ENCODE measurements around the gene MYOT. TPM values are rescaled to one million over a fixed set of nuclear protein-coding genes. Genes with fewer than 3 reads are reported as not detected.
"Not testable (repeated sequence)": the region's sequence is repeated elsewhere in the genome, so short reads cannot be mapped to it uniquely, and the experiment has no call there.

MYOT gene
- total RNA-seq, 2 experiments from 2014 or later: not detected

- no peaks in the 10 kb centered on the region for H3K4me1 Mint-ChIP-seq
- H3K27ac Mint-ChIP-seq: no peak overlapping the region
Observed at GRCh38 chr5:137837491-137838394, 29.9 kb upstream of the MYOT start.

GRCh38 chr5:137838976-137839375, 28.7 kb upstream of the MYOT start:
- no peaks in the 10 kb centered on the region for H3K36me3 Mint-ChIP-seq
- no peaks in the 10 kb centered on the region for H3K9me3 Mint-ChIP-seq
- DNase-seq: no peak
- no peak overlapping the region for H3K4me3 Mint-ChIP-seq
- no peaks in the 10 kb centered on the region for H3K27me3 Mint-ChIP-seq
- no peaks in the 10 kb centered on the region for H3K4me1 Mint-ChIP-seq
- no peak overlapping the region for H3K27ac Mint-ChIP-seq

More at GRCh38 chr5:137837491-137838394, 29.9 kb upstream of the MYOT start:
- no peaks in the 10 kb centered on the region for H3K9me3 Mint-ChIP-seq
- DNase-seq: no peak
- H3K27me3 Mint-ChIP-seq: no peaks in the 10 kb centered on the region
- no peaks in the 10 kb centered on the region for H3K36me3 Mint-ChIP-seq
- H3K4me3 Mint-ChIP-seq: no peak overlapping the region

GRCh38 chr5:137842296-137842695, 25.4 kb upstream of the MYOT start:
- H3K9me3 Mint-ChIP-seq: no peaks in the 10 kb centered on the region
- H3K27ac Mint-ChIP-seq: no peak overlapping the region
- no peaks in the 10 kb centered on the region for H3K27me3 Mint-ChIP-seq
- H3K4me1 Mint-ChIP-seq: no peaks in the 10 kb centered on the region
- DNase-seq: no peak
- H3K4me3 Mint-ChIP-seq: no peak overlapping the region
- H3K36me3 Mint-ChIP-seq: no peaks in the 10 kb centered on the region

GRCh38 chr5:137843676-137844299, 23.9 kb upstream of the MYOT start:
- H3K4me3 Mint-ChIP-seq: no peak overlapping the region
- H3K4me1 Mint-ChIP-seq: peaks cover 3% of the 10 kb centered on the region
- no peak for DNase-seq
- H3K9me3 Mint-ChIP-seq: no peaks in the 10 kb centered on the region
- no peaks in the 10 kb centered on the region for H3K36me3 Mint-ChIP-seq
- no peak overlapping the region for H3K27ac Mint-ChIP-seq
- H3K27me3 Mint-ChIP-seq: no peaks in the 10 kb centered on the region

- H3K27ac Mint-ChIP-seq: no peak overlapping the region
- no peaks in the 10 kb centered on the region for H3K9me3 Mint-ChIP-seq
- peaks cover 3% of the 10 kb centered on the region for H3K4me1 Mint-ChIP-seq
- H3K36me3 Mint-ChIP-seq: no peaks in the 10 kb centered on the region
- no peaks in the 10 kb centered on the region for H3K27me3 Mint-ChIP-seq
- DNase-seq: no peak
- H3K4me3 Mint-ChIP-seq: no peak overlapping the region
Observed at GRCh38 chr5:137845472-137845871, 22.2 kb upstream of the MYOT start.

GRCh38 chr5:137847687-137848086, 20.0 kb upstream of the MYOT start:
- no peak for DNase-seq
- Mint-ChIP-seq H3K4me3 (no peak overlapping the region), H3K27me3 (no peaks in the 10 kb centered on the region), H3K36me3 (peaks cover 2% of the 10 kb centered on the region), H3K9me3 (no peaks in the 10 kb centered on the region), H3K27ac (no peak overlapping the region), H3K4me1 (peaks cover 3% of the 10 kb centered on the region)

- not testable (repeated sequence) for H3K27me3 Mint-ChIP-seq, H3K9me3 Mint-ChIP-seq, H3K36me3 Mint-ChIP-seq, H3K4me1 Mint-ChIP-seq, H3K4me3 Mint-ChIP-seq, DNase-seq, H3K27ac Mint-ChIP-seq
Observed at GRCh38 chr5:137853165-137853564, 14.5 kb upstream of the MYOT start.

GRCh38 chr5:137856201-137856600, 11.5 kb upstream of the MYOT start:
- H3K9me3 Mint-ChIP-seq: no peaks in the 10 kb centered on the region
- H3K36me3 Mint-ChIP-seq: peaks cover 2% of the 10 kb centered on the region
- no peak overlapping the region for H3K4me3 Mint-ChIP-seq
- no peak overlapping the region for H3K27ac Mint-ChIP-seq
- H3K4me1 Mint-ChIP-seq: peaks cover 6% of the 10 kb centered on the region
- H3K27me3 Mint-ChIP-seq: no peaks in the 10 kb centered on the region
- no peak for DNase-seq

- Mint-ChIP-seq H3K9me3 (no peaks in the 10 kb centered on the region), H3K4me3 (no peak overlapping the region), H3K36me3 (peaks cover 2% of the 10 kb centered on the region), H3K27ac (no peak overlapping the region), H3K27me3 (no peaks in the 10 kb centered on the region), H3K4me1 (peaks cover 12% of the 10 kb centered on the region)
- no peak for DNase-seq
Observed at GRCh38 chr5:137856916-137857862, 10.5 kb upstream of the MYOT start.

GRCh38 chr5:137858223-137858916, 9.3 kb upstream of the MYOT start:
- Mint-ChIP-seq H3K36me3 (no peaks in the 10 kb centered on the region), H3K4me1 (peaks cover 12% of the 10 kb centered on the region), H3K27ac (no peak overlapping the region), H3K4me3 (peak overlapping the region; percentile 50), H3K9me3 (no peaks in the 10 kb centered on the region), H3K27me3 (no peaks in the 10 kb centered on the region)
- no peak for DNase-seq

- Mint-ChIP-seq H3K27me3 (no peaks in the 10 kb centered on the region), H3K4me3 (no peak overlapping the region), H3K9me3 (no peaks in the 10 kb centered on the region), H3K27ac (no peak overlapping the region), H3K4me1 (peaks cover 12% of the 10 kb centered on the region), H3K36me3 (no peaks in the 10 kb centered on the region)
- DNase-seq: no peak
Observed at GRCh38 chr5:137858954-137859353, 8.7 kb upstream of the MYOT start.

- Mint-ChIP-seq H3K4me1 (peaks cover 12% of the 10 kb centered on the region), H3K27ac (no peak overlapping the region), H3K9me3 (no peaks in the 10 kb centered on the region), H3K27me3 (no peaks in the 10 kb centered on the region), H3K4me3 (no peak overlapping the region), H3K36me3 (no peaks in the 10 kb centered on the region)
- no peak for DNase-seq
Observed at GRCh38 chr5:137862251-137862650, 5.4 kb upstream of the MYOT start.

GRCh38 chr5:137863653-137864052, 4.0 kb upstream of the MYOT start:
- H3K9me3 Mint-ChIP-seq, H3K4me1 Mint-ChIP-seq, H3K4me3 Mint-ChIP-seq, DNase-seq, H3K27ac Mint-ChIP-seq, H3K36me3 Mint-ChIP-seq, H3K27me3 Mint-ChIP-seq: not testable (repeated sequence)

GRCh38 chr5:137866541-137867388, 895 bp upstream of the MYOT start:
- Mint-ChIP-seq H3K4me1 (peaks cover 6% of the 10 kb centered on the region), H3K36me3 (no peaks in the 10 kb centered on the region), H3K27ac (no peak overlapping the region), H3K9me3 (no peaks in the 10 kb centered on the region), H3K27me3 (no peaks in the 10 kb centered on the region), H3K4me3 (no peak overlapping the region)
- no peak for DNase-seq
